Ishikawa (cell line): Measurements from ENCODE around the gene OPCML.

Source experiments
- CEBPB ChIP-seq: IDR thresholded peaks from 2 replicates; pipeline ENCODE4 v1.6.1; 2012
- CREB1 ChIP-seq: IDR thresholded peaks from 2 replicates; pipeline ENCODE4 v1.6.1; 2012; ENCODE audit warnings: low read depth
- EGR1 ChIP-seq: IDR thresholded peaks from 2 replicates; pipeline ENCODE4 v1.6.1; 2012
- EP300 ChIP-seq: IDR thresholded peaks from 2 replicates; pipeline ENCODE4 v1.6.1; 2012; ENCODE audit warnings: borderline replicate concordance
- FOXM1 ChIP-seq: IDR thresholded peaks from 2 replicates; pipeline ENCODE4 v1.6.1; 2012; ENCODE audit warnings: low read depth, borderline replicate concordance
- NFIC ChIP-seq: IDR thresholded peaks from 2 replicates; pipeline ENCODE4 v1.6.1; 2012
- RAD21 ChIP-seq: IDR thresholded peaks from 2 replicates; pipeline ENCODE4 v1.6.1; 2012; ENCODE audit warnings: low read depth
- TAF1 ChIP-seq: IDR thresholded peaks from 2 replicates; pipeline ENCODE4 v1.6.1; 2012; ENCODE audit warnings: low read depth, mild to moderate bottlenecking
- TCF12 ChIP-seq: IDR thresholded peaks from 2 replicates; pipeline ENCODE4 v1.6.1; 2012; ENCODE audit warnings: low read depth
- TEAD4 ChIP-seq: IDR thresholded peaks from 2 replicates; pipeline ENCODE4 v1.6.1; 2012
- YY1 ChIP-seq: IDR thresholded peaks from 2 replicates; pipeline ENCODE4 v1.6.1; 2012; ENCODE audit warnings: low read depth
- ZBTB7A ChIP-seq: IDR thresholded peaks from 2 replicates; pipeline ENCODE4 v1.6.1; 2012; ENCODE audit warnings: low read depth
- TF ChIP-seq, protein P1 (sequence below): IDR thresholded peaks from 2 replicates; pipeline ENCODE4 v1.6.1; 2012; ENCODE audit warnings: low read depth, mild to moderate bottlenecking
- TF ChIP-seq, protein P2 (sequence below): IDR thresholded peaks from 2 replicates; pipeline ENCODE4 v1.6.1; 2012
- TF ChIP-seq, protein P3 (sequence below): IDR thresholded peaks from 2 replicates; pipeline ENCODE4 v1.6.1; 2012

OPCML gene

DNA sequence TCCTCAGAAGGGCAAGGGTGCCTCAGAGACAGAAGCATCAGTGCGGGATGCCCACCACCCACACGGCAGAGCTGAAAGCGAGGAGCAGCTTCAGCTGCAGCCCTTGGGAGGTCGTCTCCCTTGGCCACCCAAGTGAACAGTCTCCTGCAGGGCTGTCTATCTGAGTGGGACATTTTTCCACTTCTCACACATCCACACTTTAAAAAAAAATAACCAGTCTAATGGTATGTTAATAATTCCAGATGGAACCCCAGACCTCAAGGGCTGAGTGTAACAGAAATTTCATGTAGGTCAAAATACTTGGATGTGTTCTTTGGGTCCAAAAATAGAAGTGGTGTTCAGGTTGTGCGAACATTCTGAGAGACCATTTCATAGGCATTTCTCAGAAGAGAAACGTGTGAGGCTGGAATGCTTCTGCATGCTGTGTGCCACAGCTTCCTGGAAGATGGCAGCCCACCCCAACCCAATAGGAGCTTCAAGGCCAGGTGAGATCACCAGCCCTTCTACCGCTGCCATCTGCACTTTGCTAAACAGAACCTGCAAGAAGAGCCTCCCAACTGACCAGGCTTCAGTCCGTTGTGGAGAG, 623.2 kb downstream of the OPCML start:
- TF ChIP-seq RAD21 (no peak), CEBPB (no peak), ZBTB7A (no peak), NFIC (no peak), TAF1 (no peak), EGR1 (no peak), CREB1 (no peak), FOXM1 (no peak), TEAD4 (no peak)
- TF ChIP-seq, protein P1, sequence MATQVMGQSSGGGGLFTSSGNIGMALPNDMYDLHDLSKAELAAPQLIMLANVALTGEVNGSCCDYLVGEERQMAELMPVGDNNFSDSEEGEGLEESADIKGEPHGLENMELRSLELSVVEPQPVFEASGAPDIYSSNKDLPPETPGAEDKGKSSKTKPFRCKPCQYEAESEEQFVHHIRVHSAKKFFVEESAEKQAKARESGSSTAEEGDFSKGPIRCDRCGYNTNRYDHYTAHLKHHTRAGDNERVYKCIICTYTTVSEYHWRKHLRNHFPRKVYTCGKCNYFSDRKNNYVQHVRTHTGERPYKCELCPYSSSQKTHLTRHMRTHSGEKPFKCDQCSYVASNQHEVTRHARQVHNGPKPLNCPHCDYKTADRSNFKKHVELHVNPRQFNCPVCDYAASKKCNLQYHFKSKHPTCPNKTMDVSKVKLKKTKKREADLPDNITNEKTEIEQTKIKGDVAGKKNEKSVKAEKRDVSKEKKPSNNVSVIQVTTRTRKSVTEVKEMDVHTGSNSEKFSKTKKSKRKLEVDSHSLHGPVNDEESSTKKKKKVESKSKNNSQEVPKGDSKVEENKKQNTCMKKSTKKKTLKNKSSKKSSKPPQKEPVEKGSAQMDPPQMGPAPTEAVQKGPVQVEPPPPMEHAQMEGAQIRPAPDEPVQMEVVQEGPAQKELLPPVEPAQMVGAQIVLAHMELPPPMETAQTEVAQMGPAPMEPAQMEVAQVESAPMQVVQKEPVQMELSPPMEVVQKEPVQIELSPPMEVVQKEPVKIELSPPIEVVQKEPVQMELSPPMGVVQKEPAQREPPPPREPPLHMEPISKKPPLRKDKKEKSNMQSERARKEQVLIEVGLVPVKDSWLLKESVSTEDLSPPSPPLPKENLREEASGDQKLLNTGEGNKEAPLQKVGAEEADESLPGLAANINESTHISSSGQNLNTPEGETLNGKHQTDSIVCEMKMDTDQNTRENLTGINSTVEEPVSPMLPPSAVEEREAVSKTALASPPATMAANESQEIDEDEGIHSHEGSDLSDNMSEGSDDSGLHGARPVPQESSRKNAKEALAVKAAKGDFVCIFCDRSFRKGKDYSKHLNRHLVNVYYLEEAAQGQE = no peak
- TF ChIP-seq, protein P2, sequence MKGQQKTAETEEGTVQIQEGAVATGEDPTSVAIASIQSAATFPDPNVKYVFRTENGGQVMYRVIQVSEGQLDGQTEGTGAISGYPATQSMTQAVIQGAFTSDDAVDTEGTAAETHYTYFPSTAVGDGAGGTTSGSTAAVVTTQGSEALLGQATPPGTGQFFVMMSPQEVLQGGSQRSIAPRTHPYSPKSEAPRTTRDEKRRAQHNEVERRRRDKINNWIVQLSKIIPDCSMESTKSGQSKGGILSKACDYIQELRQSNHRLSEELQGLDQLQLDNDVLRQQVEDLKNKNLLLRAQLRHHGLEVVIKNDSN = no peak

DNA sequence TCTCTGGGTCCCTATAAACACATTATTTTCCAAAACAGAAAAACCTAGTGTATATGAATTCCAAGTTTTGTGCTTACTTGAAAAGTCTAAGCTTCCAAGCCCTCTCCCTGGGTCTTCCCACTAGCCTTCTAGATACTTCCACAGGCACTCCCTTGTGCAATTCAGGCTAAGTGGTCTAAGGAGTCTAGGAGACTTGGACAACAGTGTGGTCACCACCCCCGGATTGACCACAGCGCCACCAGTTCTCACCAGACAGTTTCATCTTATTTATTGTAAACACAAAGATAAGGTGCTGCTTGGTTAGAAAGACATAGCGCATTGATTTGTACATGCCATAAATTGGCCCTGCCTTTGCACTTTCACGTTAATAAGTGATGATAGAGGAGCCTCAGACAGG, 623.9 kb downstream of the OPCML start:
- TF ChIP-seq RAD21 (no peak), EP300 (no peak), FOXM1 (no peak), CREB1 (no peak), NFIC (no peak), TAF1 (no peak), ZBTB7A (no peak), CEBPB (no peak), TCF12 (no peak), EGR1 (no peak), YY1 (no peak)
- TF ChIP-seq, protein P1 = no peak
- TF ChIP-seq, protein P2 = no peak
- TF ChIP-seq, protein P3, sequence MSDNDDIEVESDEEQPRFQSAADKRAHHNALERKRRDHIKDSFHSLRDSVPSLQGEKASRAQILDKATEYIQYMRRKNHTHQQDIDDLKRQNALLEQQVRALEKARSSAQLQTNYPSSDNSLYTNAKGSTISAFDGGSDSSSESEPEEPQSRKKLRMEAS = no peak

DNA sequence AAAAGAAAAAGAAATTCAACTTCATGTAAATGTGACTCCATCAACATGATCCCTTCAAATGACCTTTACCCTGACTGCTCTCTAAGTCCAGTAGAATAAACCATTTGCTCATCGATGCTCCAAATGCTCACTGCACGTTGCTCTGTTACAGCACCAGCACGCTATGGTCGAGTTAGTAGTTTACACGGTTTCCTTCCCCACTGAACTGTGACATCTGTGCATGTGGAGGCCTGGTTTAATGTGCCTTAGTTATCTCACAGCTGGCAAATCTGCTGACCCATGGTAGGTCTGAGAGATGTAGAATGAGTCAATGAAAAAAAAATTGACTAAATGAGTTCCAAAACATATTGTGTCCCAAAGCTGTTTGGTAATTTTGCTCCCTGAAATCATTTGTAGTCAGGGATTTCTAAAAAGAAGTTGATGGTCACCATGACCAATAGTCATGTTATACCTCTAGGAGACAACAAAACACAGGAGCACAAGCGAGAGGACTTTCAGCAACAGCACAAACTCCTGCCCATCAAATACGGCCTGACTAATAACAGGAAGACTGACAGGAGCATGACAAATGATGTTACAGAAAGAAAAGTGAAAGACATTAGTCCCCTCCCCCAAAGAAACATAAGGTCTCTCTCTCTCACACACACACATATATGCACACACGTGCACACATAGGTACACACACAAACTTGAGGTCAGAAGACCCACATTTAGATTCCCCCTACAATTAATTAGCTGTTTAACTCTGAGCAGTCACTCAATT, 624.5 kb downstream of the OPCML start:
- no peak for TF ChIP-seq ZBTB7A
- no peak for TF ChIP-seq YY1
- TF ChIP-seq CEBPB = no peak
- TF ChIP-seq, protein P3 = no peak
- no peak for TF ChIP-seq EGR1
- no peak for TF ChIP-seq TCF12

DNA sequence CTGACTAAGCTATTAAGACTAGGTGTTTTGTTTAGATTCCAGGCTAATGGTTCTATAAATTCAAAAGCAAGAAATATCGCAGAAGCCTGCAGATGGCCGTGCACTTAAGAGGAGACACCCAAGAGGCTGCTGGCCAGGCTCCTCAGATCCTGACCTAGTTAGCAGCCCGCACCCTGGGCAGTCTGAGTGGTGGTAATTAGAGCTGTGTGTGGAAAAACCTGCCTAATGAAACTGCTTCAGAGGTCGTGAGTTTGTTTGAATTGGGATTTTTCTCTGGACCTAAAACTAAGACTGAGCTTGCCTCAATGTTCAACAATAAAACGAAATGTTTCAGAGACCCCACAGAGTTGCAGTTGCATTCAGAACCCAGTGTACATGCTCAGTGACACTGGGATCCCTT, 627.7 kb downstream of the OPCML start:
- TF ChIP-seq EP300 (no peak), RAD21 (no peak), YY1 (no peak), TEAD4 (no peak), TAF1 (no peak), EGR1 (no peak), CREB1 (no peak), TCF12 (no peak), CEBPB (no peak)
- TF ChIP-seq, protein P3 = no peak
- TF ChIP-seq, protein P1 = no peak
